Neural progenitor cell (in vitro differentiated cells): ENCODE measurements around the gene GSTT2.

Experiments used
- EZH2 ChIP-seq: fragments of 200-600 bp; sonication (generic); IDR thresholded peaks from 2 replicates; pipeline ENCODE4 v1.6.1; 2017; ENCODE audit warnings: antibody characterized with exemption, mild to moderate bottlenecking, moderate library complexity
- EZH2phosphoT487 ChIP-seq: fragments of 200-600 bp; sonication (generic); IDR thresholded peaks from 2 replicates; pipeline ENCODE4 v1.6.1; 2017; ENCODE audit warnings: antibody characterized with exemption

GRCh38 chr22:24010018-24010391 is 30.1 kb downstream of the GSTT2 start:
- no peak for TF ChIP-seq EZH2phosphoT487
- no peak for TF ChIP-seq EZH2
